B cell (primary cell): Measurements from ENCODE around the gene TATDN2. TPM values are rescaled to one million over a fixed set of nuclear protein-coding genes. Genes with fewer than 3 reads are reported as not detected.

Experiments
- ATAC-seq: fragments of 200-7000 bp; cut with Tn5 transposase; one replicate; pipeline ENCODE4 v1.10.0; 2021; ENCODE audit warnings: low read depth, mild to moderate bottlenecking, moderate number of reproducible peaks, moderate library complexity
- CTCF ChIA-PET: fragments of 350-600 bp; sonication (Branson Sonifier 250); formaldehyde crosslinking; loops from one replicate; lab custom pipeline; 2021; ENCODE audit warnings: antibody characterized with exemption, inconsistent platforms; lab: Charles Lee
- POLR2A ChIA-PET: fragments of 350-600 bp; sonication (Branson Sonifier 250); formaldehyde crosslinking; loops from one replicate; lab custom pipeline; 2021; ENCODE audit warnings: antibody characterized with exemption; lab: Charles Lee
- DNase-seq: peaks from one replicate; pipeline ENCODE4 v3.0.0; 2013
- H2AFZ ChIP-seq: 2 replicates; pipeline ENCODE4 v1.6.1; 2012; ENCODE audit warnings: mild to moderate bottlenecking, low read depth, low read length; ENCODE audit not compliant: insufficient read depth, poor library complexity, severe bottlenecking
- H3K27ac ChIP-seq, 2 donors: 1 replicate in 1 of 2; 2 replicates in 1 of 2; pipeline ENCODE4 v1.5.1; 2012 to 2013; ENCODE audit warnings: low read length in 2 of 2, mild to moderate bottlenecking in 2 of 2, moderate library complexity in 1 of 2
- H3K27me3 ChIP-seq, 4 experiments: fragments of 200-600 bp in 1 of 4; sonication (generic) in 1 of 4; replicated peaks in 1 of 4; 1 replicate in 2 of 4; 2 replicates in 2 of 4; pipeline versions ENCODE4 v1.6.1 to v1.7.0; 2013 to 2016; ENCODE audit warnings: low read length in 3 of 4, mild to moderate bottlenecking in 2 of 4, mixed read lengths in 1 of 4, moderate library complexity in 1 of 4; ENCODE audit not compliant: insufficient read depth in 4 of 4, control insufficient read depth in 3 of 4; ENCODE audit errors: control extremely low read depth in 1 of 4
- H3K36me3 ChIP-seq, 2 experiments: replicated peaks in 1 of 2; 1 replicate in 1 of 2; 2 replicates in 1 of 2; pipeline versions ENCODE4 v1.6.1 to v1.7.1; 2013; ENCODE audit warnings: low read length in 1 of 2; ENCODE audit not compliant: insufficient read depth in 2 of 2, control insufficient read depth in 1 of 2; ENCODE audit errors: control extremely low read depth in 1 of 2, extremely low read depth in 1 of 2
- H3K4me1 ChIP-seq, 2 donors: fragments of 200-600 bp in 1 of 2; sonication (generic) in 1 of 2; 1 replicate in 1 of 2; 2 replicates in 1 of 2; pipeline versions ENCODE4 v1.5.1 to v1.6.1; 2013 to 2017; ENCODE audit warnings: low read length in 2 of 2; ENCODE audit not compliant: control insufficient read depth in 2 of 2, insufficient read depth in 2 of 2
- H3K4me2 ChIP-seq: replicated peaks from 2 replicates; pipeline ENCODE3; 2012; ENCODE audit warnings: mild to moderate bottlenecking, low read depth, low read length; ENCODE audit not compliant: poor library complexity, severe bottlenecking
- H3K4me3 ChIP-seq, 5 experiments: fragments of 200-600 bp in 1 of 5; sonication (generic) in 1 of 5; 1 replicate in 3 of 5; 2 replicates in 2 of 5; pipeline versions ENCODE4 v1.5.1 to v1.7.0; 2011 to 2016; ENCODE audit warnings: low read length in 4 of 5, mild to moderate bottlenecking in 4 of 5, low read depth in 2 of 5, control low read depth in 1 of 5, moderate library complexity in 1 of 5; ENCODE audit not compliant: insufficient read depth in 1 of 5; ENCODE audit errors: control extremely low read depth in 1 of 5, extremely low read depth in 1 of 5
- H3K79me2 ChIP-seq: fragments of 200-600 bp; sonication (generic); one replicate; pipeline ENCODE4 v1.6.0; 2016; ENCODE audit warnings: low read length; ENCODE audit not compliant: control insufficient read depth, insufficient read depth
- H3K9ac ChIP-seq: fragments of 200-600 bp; sonication (generic); 2 replicates; pipeline ENCODE4 v1.6.1; 2017; ENCODE audit warnings: mild to moderate bottlenecking, low read length, moderate library complexity
- H3K9me3 ChIP-seq, 3 donors: one replicate each; pipeline versions ENCODE4 v1.6.1 to v1.7.1; 2013; ENCODE audit warnings: low read length in 2 of 3; ENCODE audit not compliant: control insufficient read depth in 2 of 3, insufficient read depth in 1 of 3; ENCODE audit errors: control extremely low read depth in 1 of 3
- H4K20me1 ChIP-seq: 2 replicates; pipeline ENCODE4 v1.6.0; 2012; ENCODE audit warnings: mild to moderate bottlenecking, low read length; ENCODE audit not compliant: insufficient read depth, control insufficient read depth, poor library complexity, severe bottlenecking
- H3K27ac Mint-ChIP-seq: one replicate; pipeline ENCODE4 v1.8.0; 2021; ENCODE audit warnings: mixed read lengths
- H3K27me3 Mint-ChIP-seq: one replicate; pipeline ENCODE4 v1.8.0; 2021; ENCODE audit warnings: mixed read lengths
- H3K4me1 Mint-ChIP-seq: one replicate; pipeline ENCODE4 v1.8.0; 2021; ENCODE audit warnings: mixed read lengths
- H3K4me3 Mint-ChIP-seq: one replicate; pipeline ENCODE4 v1.8.0; 2021; ENCODE audit warnings: mixed read lengths
- H3K9me3 Mint-ChIP-seq: one replicate; pipeline ENCODE4 v1.8.0; 2022; ENCODE audit warnings: mixed read lengths; ENCODE audit not compliant: insufficient read depth
- EZH2 ChIP-seq: IDR thresholded peaks from 2 replicates; pipeline ENCODE4 v1.6.1; 2012; ENCODE audit warnings: borderline replicate concordance, low read depth, mild to moderate bottlenecking, moderate library complexity, low read length; ENCODE audit not compliant: insufficient read depth, poor library complexity, severe bottlenecking
- WGBS: methylation state at CpG from one replicate; pipeline ENCODE4 v1.1.5; 2013; ENCODE audit warnings: missing lambda C conversion rate; ENCODE audit not compliant: insufficient coverage; 5-methylcytosine and 5-hydroxymethylcytosine counted together
- intact Hi-C: fragments of 100-400 bp; cut with micrococcal nuclease; formaldehyde crosslinking; loops from one replicate; pipeline ENCODE4 v1.10.0; 2022
- polyA plus RNA-seq: library from polyadenylated mRNA; depleted of rRNA; stranded (reverse); fragments of >200 nt; gene quantifications from 2 replicates; pipeline ENCODE4 v1.2.3, GENCODE V29; 2012
- total RNA-seq, 2 donors: library from RNA; stranded (reverse); fragments of 120-200 nt in 1 of 2; gene quantifications; 1 replicate in 1 of 2; 2 replicates in 1 of 2; pipeline versions ENCODE4 v1.2.3 to v1.2.4, GENCODE V29; 2013 to 2022
- TF ChIP-seq, protein P1 (sequence below): fragments of 200-600 bp; IDR thresholded peaks from one replicate; pipeline ENCODE4 v1.8.0; 2022; ENCODE audit warnings: antibody characterized with exemption, mild to moderate bottlenecking

TATDN2 gene
- total and polyA plus RNA-seq, 2 donors (not counting 1 experiment from before 2014, with no cell fraction given) = 24.7 to 62.9 TPM

DNA sequence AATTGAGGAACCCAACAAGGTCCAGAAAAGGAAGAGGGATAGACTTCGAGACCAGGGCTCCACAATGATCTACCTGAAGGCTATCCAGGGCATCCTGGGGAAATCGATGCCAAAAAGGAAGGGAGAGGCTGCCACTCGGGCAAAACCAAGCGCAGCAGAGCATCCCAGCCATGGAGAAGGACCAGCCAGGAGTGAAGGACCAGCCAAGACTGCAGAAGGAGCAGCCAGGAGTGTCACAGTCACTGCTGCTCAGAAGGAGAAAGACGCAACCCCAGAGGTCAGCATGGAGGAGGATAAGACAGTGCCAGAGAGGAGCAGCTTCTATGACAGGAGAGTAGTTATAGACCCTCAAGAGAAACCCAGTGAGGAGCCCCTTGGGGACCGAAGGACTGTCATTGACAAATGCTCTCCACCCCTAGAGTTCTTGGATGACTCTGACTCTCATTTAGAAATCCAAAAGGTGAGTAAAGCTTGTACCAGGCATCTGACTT lies 12.0 kb downstream of the TATDN2 start:
- Histone ChIP-seq H3K9ac (no peak overlapping the region), H3K4me1 (peaks cover 3 to 10% of the 10 kb centered on the region in 2 donors), H3K79me2 (peaks cover 82% of the 10 kb centered on the region), H3K36me3 (peaks cover 15 to 59% of the 10 kb centered on the region in 2 experiments), H4K20me1 (peaks cover 74% of the 10 kb centered on the region), H3K4me2 (no peak overlapping the region), H3K27me3 (no peaks in the 10 kb centered on the region), H2AFZ (no peak overlapping the region), H3K4me3 (no peak overlapping the region), H3K27ac (no peak overlapping the region), H3K9me3 (no peaks in the 10 kb centered on the region)
- intact Hi-C loops = no loop called here
- DNase-seq (no peak), ATAC-seq (no peak)
- H3K4me1 Mint-ChIP-seq = peaks cover 42% of the 10 kb centered on the region
- TF ChIP-seq EZH2 = no peak
- TF ChIP-seq, protein P1, sequence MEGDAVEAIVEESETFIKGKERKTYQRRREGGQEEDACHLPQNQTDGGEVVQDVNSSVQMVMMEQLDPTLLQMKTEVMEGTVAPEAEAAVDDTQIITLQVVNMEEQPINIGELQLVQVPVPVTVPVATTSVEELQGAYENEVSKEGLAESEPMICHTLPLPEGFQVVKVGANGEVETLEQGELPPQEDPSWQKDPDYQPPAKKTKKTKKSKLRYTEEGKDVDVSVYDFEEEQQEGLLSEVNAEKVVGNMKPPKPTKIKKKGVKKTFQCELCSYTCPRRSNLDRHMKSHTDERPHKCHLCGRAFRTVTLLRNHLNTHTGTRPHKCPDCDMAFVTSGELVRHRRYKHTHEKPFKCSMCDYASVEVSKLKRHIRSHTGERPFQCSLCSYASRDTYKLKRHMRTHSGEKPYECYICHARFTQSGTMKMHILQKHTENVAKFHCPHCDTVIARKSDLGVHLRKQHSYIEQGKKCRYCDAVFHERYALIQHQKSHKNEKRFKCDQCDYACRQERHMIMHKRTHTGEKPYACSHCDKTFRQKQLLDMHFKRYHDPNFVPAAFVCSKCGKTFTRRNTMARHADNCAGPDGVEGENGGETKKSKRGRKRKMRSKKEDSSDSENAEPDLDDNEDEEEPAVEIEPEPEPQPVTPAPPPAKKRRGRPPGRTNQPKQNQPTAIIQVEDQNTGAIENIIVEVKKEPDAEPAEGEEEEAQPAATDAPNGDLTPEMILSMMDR = no peak
- WGBS = 90% methylated on average over 6 of the region's 6 CpGs
- H3K27me3 Mint-ChIP-seq = no peaks in the 10 kb centered on the region
- POLR2A ChIA-PET = no interaction called here
- H3K9me3 Mint-ChIP-seq = no peaks in the 10 kb centered on the region
- CTCF ChIA-PET = interaction anchor here (0.9 to 1.0 kb wide), 2 partner anchors 11 to 282 kb away, joined by 3 read pairs; no protein-coding TSS in a partner anchor
- H3K27ac Mint-ChIP-seq = peak overlapping the region; percentile 13
- no peak overlapping the region for H3K4me3 Mint-ChIP-seq

DNA sequence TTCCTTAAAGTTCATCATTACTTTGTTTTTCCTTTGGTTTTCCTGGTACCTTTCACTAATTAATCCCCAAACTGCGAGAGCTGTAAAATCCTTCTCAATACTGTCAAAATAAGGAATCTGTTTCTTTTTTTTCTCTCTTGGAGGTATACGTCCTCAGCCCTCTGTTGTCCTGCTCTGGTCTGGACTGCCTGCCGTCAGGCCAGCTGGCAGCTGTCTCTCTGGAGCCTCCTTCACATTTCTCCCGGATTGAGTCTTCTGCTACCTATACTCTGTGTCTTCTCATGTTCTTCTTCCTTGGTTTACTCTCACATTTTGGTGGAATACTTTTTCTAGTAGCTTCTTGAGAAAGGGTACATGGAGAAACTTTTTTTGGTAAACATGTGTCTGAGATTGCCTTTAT lies 13.8 kb downstream of the TATDN2 start:
- peaks cover 3 to 10% of the 10 kb centered on the region in 2 donors for H3K4me1 ChIP-seq
- no peak for DNase-seq
- H4K20me1 ChIP-seq = peaks cover 72% of the 10 kb centered on the region
- no peaks in the 10 kb centered on the region for H3K27me3 ChIP-seq
- H3K27ac ChIP-seq = peak overlapping the region in 1 of 2 donors; percentile 46
- H3K4me2 ChIP-seq = no peak overlapping the region
- H3K4me3 Mint-ChIP-seq = no peak overlapping the region
- no peak for ATAC-seq
- no peak overlapping the region for H2AFZ ChIP-seq
- no peaks in the 10 kb centered on the region for H3K9me3 ChIP-seq
- no peaks in the 10 kb centered on the region for H3K9me3 Mint-ChIP-seq
- no peak overlapping the region for H3K9ac ChIP-seq
- 60% methylated on average over 1 of the region's 4 CpGs for WGBS
- H3K79me2 ChIP-seq = peaks cover 82% of the 10 kb centered on the region
- CTCF ChIA-PET = interaction anchor here (0.5 to 1.4 kb wide), 6 partner anchors 10 to 1026 kb away, joined by 3 to 4 read pairs (median 4); partner anchors contain the start of gene VHL
- H3K36me3 ChIP-seq = peaks cover 19 to 57% of the 10 kb centered on the region in 2 experiments
- H3K27me3 Mint-ChIP-seq = no peaks in the 10 kb centered on the region
- no peak overlapping the region for H3K4me3 ChIP-seq
- POLR2A ChIA-PET = interaction anchor here (0.6 kb wide), 1 partner anchor 51 kb away, joined by 3 read pairs; no protein-coding TSS in a partner anchor
- peak overlapping the region; percentile 70 for H3K27ac Mint-ChIP-seq
- intact Hi-C loops = no loop called here
- TF ChIP-seq, protein P1 = no peak
- TF ChIP-seq EZH2 = no peak
- peaks cover 42% of the 10 kb centered on the region for H3K4me1 Mint-ChIP-seq
